Naive thymus-derived CD8-positive, alpha-beta T cell (primary cell): ENCODE data around the gene RTEL1. TPM values are rescaled to one million over a fixed set of nuclear protein-coding genes. Genes with fewer than 3 reads are reported as not detected.

Experiments
- ATAC-seq, 2 donors: fragments of 150-1000 bp; cut with Tn5 transposase in 1 of 2; sonication (Bioruptor Pico), chemical (Tn5 transposase) in 1 of 2; 1 replicate in 1 of 2; 2 replicates in 1 of 2; pipeline ENCODE4 v1.10.0; 2021; ENCODE audit warnings: mild to moderate bottlenecking in 2 of 2, moderate library complexity in 2 of 2
- POLR2A ChIA-PET: fragments of 350-600 bp; sonication (Branson Sonifier 250); formaldehyde crosslinking; loops from one replicate; lab custom pipeline; 2021; ENCODE audit warnings: antibody characterized with exemption; lab: Charles Lee
- DNase-seq, 10 donors: peaks; one replicate each; pipeline versions ENCODE4 v3.0.0 to v3.0.0-alpha.2; 2020 to 2022
- H3K27ac Mint-ChIP-seq, 10 donors: one replicate each; pipeline ENCODE4 v1.8.0; 2020 to 2022; ENCODE audit warnings: mild to moderate bottlenecking in 10 of 10, mixed read lengths in 10 of 10, moderate library complexity in 4 of 10, inconsistent platforms in 1 of 10
- H3K27me3 Mint-ChIP-seq, 5 donors: one replicate each; pipeline ENCODE4 v1.8.0; 2021 to 2022; ENCODE audit warnings: mixed read lengths in 5 of 5
- H3K36me3 Mint-ChIP-seq, 3 donors: one replicate each; pipeline ENCODE4 v1.8.0; 2020 to 2022; ENCODE audit warnings: mixed read lengths in 3 of 3, mild to moderate bottlenecking in 2 of 3, inconsistent platforms in 1 of 3
- H3K4me1 Mint-ChIP-seq, 4 donors: one replicate each; pipeline ENCODE4 v1.8.0; 2021 to 2022; ENCODE audit warnings: mixed read lengths in 4 of 4
- H3K4me3 Mint-ChIP-seq, 10 donors: one replicate each; pipeline ENCODE4 v1.8.0; 2020 to 2022; ENCODE audit warnings: mild to moderate bottlenecking in 10 of 10, mixed read lengths in 10 of 10, moderate library complexity in 6 of 10, inconsistent platforms in 1 of 10
- H3K9me3 Mint-ChIP-seq, 9 donors: one replicate each; pipeline ENCODE4 v1.8.0; 2020 to 2022; ENCODE audit warnings: mixed read lengths in 9 of 9, mild to moderate bottlenecking in 3 of 9, inconsistent platforms in 1 of 9, moderate library complexity in 1 of 9
- polyA plus RNA-seq, 3 donors: library from polyadenylated mRNA; unstranded; fragments of 300-500 nt; fragmentation: Illumina TruSeq; gene quantifications; one replicate each; pipeline ENCODE4 v1.2.3, GENCODE V29; 2021
- total RNA-seq, 8 experiments: library from RNA in 2 of 8; stranded (reverse) in 2 of 8; gene quantifications; one replicate each; pipeline ENCODE4 v1.2.3 and lab custom pipeline; 2021 to 2026

Gene RTEL1
- total and polyA plus RNA-seq, 5 experiments from 2014 or later = 3.2 to 25.5 (median 6.8) TPM

DNA sequence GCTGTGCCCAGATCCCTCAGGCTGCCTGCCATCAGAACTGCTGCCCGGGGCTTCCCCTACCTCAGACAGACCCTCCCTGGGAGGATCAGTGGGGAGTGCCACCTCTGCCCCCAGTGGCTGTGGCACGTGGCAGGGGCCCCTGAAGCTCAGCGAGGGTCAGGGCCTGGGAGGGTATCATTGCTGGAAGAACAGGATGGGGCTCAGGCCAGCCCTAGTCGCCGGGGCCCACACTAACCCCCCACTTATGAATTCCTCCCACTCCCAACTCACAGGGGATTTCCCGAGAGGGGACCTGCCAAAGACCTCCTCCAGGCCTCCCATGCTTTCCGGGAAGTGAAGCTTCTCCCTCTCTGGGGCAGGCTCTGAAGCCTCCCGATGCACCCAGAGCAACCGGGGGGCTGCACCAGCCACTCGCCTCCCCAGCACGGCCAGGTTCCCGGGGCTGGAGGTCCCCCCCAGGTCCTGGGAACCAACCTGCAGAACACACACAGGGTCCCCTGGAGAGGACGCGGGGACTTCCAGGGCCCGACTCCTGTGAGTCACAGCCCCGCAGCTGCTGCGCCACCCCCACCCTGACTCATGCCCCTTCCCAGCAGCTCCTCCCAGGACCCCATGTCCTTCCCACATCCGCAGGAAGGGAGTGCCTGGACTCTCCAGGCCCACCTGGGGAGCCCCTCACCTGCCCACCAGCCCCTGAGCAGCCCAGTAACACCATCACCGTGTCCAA lies 40.8 kb downstream of the RTEL1 start:
- no peak for DNase-seq
- Mint-ChIP-seq H3K9me3 (no peaks in the 10 kb centered on the region), H3K27me3 (no peaks in the 10 kb centered on the region), H3K4me3 (no peak overlapping the region), H3K27ac (peak overlapping the region in 1 of 10 donors; percentile 28), H3K36me3 (peaks cover 0 to 3% (median 0%) of the 10 kb centered on the region in 3 donors), H3K4me1 (peaks cover 9 to 24% (median 16%) of the 10 kb centered on the region in 4 donors)
- POLR2A ChIA-PET = interaction anchor here (1.0 to 4.4 kb wide), 6 partner anchors 8 to 174 kb away, joined by 3 to 28 read pairs (median 4); partner anchors contain the start of genes ARFRP1, LIME1, SLC2A4RG and ZGPAT
- no peak for ATAC-seq

DNA sequence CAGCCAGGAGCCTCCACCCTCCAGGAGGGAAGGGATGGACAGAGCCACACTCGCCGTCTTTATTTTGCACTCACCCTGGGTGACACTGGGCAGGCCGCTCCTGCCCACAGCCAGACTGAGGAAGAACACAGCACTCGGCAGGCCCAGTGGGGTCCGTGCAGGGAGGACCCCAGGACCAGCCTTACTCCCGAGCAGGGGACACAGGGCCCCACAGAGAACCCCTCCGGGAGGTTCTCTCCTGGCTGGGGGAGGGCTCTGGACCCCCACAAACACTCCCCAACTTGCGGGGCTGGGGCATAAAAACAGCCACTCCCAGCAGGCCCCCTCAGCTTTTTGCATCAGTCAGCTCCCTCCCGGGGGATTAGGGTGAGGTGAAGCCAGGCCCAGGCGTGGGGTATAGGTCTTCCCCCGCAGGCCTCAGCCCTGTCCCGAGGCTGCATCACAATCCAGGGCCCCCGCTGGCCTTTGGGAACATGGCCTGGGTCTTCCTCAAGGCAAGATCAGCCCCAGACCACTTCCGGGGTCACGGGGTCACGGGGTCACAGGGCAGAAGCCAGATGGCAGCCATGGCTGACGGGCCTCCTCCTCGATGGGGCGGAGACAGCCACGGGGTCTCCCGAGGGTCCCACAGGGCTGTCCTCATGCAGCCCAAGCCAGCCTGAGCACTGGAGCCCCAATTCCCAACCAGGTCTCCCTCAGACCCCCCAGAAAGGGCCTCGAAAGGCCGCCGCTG lies 41.5 kb downstream of the RTEL1 start:
- H3K4me3 Mint-ChIP-seq = no peak overlapping the region
- H3K36me3 Mint-ChIP-seq = peaks cover 0 to 6% (median 0%) of the 10 kb centered on the region in 3 donors
- DNase-seq = peak in 1 of 10 donors; percentile 49
- POLR2A ChIA-PET = interaction anchor here (1.0 to 4.4 kb wide), 5 partner anchors 8 to 173 kb away, joined by 3 to 28 read pairs (median 6); partner anchors contain the start of genes ARFRP1, LIME1, SLC2A4RG and ZGPAT
- H3K4me1 Mint-ChIP-seq = peaks cover 9 to 24% (median 16%) of the 10 kb centered on the region in 4 donors
- H3K27ac Mint-ChIP-seq = no peak overlapping the region
- H3K27me3 Mint-ChIP-seq = no peaks in the 10 kb centered on the region
- no peak for ATAC-seq
- H3K9me3 Mint-ChIP-seq = no peaks in the 10 kb centered on the region

DNA sequence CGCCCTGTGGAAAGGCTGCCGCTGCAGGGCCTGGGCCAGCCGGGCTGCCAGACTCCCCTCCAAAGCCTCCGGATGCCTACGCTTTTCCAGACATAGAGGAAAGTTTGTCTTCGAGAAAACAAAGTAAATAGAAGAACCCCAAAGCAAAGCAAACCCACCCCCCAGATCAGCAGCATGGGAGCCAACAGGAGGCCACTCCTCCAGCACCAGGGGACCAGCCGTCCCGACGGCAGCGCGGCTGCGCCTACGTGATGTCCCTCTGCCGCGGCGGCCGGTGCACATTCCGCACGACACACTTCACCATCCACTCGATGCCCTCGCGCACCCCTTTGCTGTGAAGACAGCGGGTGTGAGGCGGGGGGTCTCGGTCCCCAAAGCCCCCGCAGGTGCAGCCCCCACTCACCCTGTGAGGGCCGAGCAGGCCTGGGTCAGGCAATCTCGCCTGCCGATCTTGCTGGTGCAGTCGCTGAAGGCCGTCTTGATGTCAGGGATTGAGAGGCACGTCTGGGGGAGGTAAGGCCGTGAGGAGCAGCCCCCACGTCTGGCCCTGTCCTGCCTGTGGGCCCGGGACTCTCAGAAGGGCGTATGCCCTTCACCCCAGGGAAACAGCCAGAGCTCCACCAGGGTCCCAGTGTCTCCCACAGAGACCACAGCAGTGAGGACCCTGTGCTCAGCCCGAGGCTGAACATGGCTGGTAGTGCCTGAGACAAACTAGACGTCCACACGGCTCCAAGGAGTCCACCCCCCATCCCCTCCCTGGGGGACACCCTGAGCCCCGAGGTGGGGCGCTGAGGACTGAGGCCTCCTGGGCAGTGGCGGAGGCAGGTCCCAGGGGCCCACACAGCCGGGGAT lies 42.3 kb downstream of the RTEL1 start:
- peak in 2 of 10 donors; percentile 6 to 60 for DNase-seq
- H3K4me1 Mint-ChIP-seq = peaks cover 12 to 27% (median 18%) of the 10 kb centered on the region in 4 donors
- H3K4me3 Mint-ChIP-seq = no peak overlapping the region
- H3K27ac Mint-ChIP-seq = no peak overlapping the region
- no peaks in the 10 kb centered on the region for H3K27me3 Mint-ChIP-seq
- no peaks in the 10 kb centered on the region for H3K9me3 Mint-ChIP-seq
- H3K36me3 Mint-ChIP-seq = peaks cover 0 to 13% (median 0%) of the 10 kb centered on the region in 3 donors
- ATAC-seq = no peak
- POLR2A ChIA-PET = interaction anchor here (1.3 to 4.4 kb wide), 3 partner anchors 7 to 38 kb away, joined by 3 to 28 read pairs (median 15); partner anchors contain the start of genes ARFRP1, LIME1 and ZGPAT

DNA sequence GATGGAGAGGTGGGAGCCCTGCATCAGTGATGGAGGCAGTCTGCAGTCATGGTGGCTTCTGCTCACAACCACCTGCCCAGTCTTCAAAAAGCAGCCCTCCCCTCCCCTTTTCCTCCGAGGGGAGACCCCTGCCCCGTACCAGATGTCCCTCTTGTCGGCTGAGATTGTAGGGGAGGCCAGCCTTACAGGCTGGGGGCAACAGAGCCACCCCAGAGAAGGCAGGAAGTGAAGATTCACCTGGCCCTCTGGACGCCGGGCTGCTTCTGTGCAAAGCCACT lies 42.9 kb downstream of the RTEL1 start:
- no peaks in the 10 kb centered on the region for H3K27me3 Mint-ChIP-seq
- peaks cover 12 to 29% (median 19%) of the 10 kb centered on the region in 4 donors for H3K4me1 Mint-ChIP-seq
- peaks cover 0 to 17% (median 0%) of the 10 kb centered on the region in 3 donors for H3K36me3 Mint-ChIP-seq
- H3K4me3 Mint-ChIP-seq = no peak overlapping the region
- no peak for ATAC-seq
- H3K27ac Mint-ChIP-seq = peak overlapping the region in 1 of 10 donors; percentile 53
- peak in 1 of 10 donors; percentile 59 for DNase-seq
- no peaks in the 10 kb centered on the region for H3K9me3 Mint-ChIP-seq
- POLR2A ChIA-PET = interaction anchor here (1.3 kb wide), 1 partner anchor 39 kb away, joined by 3 read pairs; no protein-coding TSS in a partner anchor

DNA sequence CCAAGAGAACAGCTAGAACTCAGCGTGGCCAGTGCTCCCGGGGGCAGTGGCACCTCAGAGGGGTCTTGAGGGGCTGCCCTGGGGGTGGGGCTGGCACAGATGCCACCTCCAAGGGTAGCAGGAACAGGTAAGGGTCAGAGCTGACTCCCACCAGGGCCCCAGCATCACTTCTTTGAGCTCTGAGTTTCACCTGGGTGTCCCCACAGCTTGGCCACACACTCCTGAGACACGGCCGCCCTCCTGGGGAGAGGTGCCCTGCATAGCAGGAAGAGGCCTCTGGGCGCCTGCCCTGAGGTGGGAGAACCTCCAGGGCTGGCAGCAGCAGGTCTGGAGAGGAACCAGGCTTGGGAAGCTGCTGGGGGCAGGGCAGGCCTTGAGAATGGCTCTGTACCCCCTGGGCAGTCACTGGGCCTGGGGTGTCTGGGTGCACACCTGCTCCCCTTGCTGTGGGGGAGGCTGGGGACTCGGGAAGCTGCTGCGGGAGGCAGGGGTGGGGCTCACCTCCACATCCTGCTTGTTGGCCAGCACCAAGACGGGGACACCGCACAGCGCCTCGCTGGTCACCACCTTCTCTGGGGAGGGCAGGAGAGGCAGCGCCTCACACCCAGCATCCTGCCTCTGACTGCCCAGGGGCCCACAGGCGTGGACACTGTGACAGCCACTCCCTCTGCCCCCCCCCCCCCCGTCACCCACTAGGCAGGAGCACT lies 43.4 kb downstream of the RTEL1 start:
- Mint-ChIP-seq H3K9me3 (no peaks in the 10 kb centered on the region), H3K27ac (peak overlapping the region in 1 of 10 donors; percentile 53), H3K4me1 (peaks cover 10 to 27% (median 20%) of the 10 kb centered on the region in 4 donors), H3K36me3 (peaks cover 0 to 17% (median 0%) of the 10 kb centered on the region in 3 donors), H3K27me3 (no peaks in the 10 kb centered on the region), H3K4me3 (no peak overlapping the region)
- no peak for ATAC-seq
- POLR2A ChIA-PET = interaction anchor here (0.6 to 1.3 kb wide), 3 partner anchors 14 to 81 kb away, joined by 3 to 4 read pairs (median 3); no protein-coding TSS in a partner anchor
- peak in 2 of 10 donors; percentile 6 to 57 for DNase-seq

DNA sequence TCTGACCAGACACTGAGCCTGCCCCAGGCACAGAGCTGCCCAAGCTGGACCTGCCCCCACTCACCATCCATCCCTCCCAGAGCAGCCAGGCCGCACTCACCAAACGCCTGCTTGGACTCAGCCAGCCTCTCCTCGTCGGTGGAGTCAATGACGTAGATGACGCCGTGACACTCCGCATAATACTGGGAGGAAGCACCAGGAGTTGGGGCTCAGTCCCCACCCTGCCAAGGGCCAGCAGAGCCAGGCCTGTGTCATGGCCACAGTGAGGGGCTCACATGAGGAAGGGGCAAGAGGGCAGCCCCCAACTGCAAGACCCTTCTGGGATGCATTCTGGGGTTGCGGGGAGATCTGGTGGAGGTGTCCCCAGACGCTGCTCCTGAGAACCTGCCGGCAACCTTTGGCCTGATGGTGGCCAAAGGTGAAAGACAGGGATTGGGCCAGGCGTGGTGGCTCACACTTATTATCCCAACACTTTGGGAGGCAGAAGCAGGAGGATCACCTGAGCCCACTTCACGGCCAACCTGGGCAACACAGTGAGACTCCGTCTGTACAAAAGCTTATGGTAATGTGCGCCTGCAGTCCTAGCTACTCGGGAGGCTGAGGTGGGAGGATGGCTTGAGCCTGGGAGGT lies 44.0 kb downstream of the RTEL1 start:
- Mint-ChIP-seq H3K4me3 (no peak overlapping the region), H3K9me3 (no peaks in the 10 kb centered on the region), H3K36me3 (peaks cover 0 to 21% (median 0%) of the 10 kb centered on the region in 3 donors), H3K27me3 (no peaks in the 10 kb centered on the region), H3K4me1 (peaks cover 14 to 31% (median 24%) of the 10 kb centered on the region in 4 donors), H3K27ac (peak overlapping the region in 7 of 10 donors; percentile 10 to 75 (median 49))
- POLR2A ChIA-PET = interaction anchor here (1.2 to 2.5 kb wide), 2 partner anchors 15 to 34 kb away, joined by 4 to 7 read pairs; partner anchors contain the start of gene LIME1
- DNase-seq (peak in 1 of 10 donors; percentile 4), ATAC-seq (no peak)

DNA sequence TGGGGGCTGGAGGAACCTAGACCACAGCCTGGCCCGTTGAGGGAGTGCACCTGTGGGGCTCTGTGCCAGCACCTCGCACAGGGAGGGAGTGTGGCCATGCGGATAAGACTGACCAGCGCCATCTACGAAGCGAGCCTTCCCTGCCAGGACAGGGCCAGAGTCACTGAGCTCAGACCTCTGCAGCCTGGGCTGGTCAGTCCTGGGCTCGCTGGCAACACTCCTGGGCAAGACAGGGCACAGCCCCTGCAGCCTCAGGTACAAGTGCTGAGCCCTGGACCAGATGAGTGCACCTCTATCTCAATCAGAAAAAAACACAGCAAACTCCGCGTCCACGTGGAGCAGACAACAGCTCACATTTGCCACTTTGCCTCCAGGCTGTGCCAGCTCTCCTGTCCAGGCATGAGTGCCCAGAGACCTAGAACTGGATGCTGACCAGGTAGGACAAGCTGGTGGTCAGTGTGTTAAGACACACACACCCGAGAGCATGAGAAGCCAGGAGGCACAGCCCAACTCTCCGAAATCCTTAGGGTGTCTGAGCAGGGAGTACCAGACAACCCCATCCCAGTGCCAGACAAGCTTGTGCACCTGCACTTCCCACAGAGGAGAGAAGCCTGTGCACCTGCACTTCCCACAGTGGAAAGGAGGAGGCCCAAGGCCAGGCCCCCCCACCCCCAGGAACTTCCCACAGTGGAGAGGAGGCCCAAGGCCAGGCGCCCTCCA lies 44.8 kb downstream of the RTEL1 start:
- H3K27me3 Mint-ChIP-seq = no peaks in the 10 kb centered on the region
- DNase-seq (peak in 1 of 10 donors; percentile 51), ATAC-seq (no peak)
- peaks cover 11 to 25% (median 21%) of the 10 kb centered on the region in 4 donors for H3K4me1 Mint-ChIP-seq
- peaks cover 0 to 21% (median 0%) of the 10 kb centered on the region in 3 donors for H3K36me3 Mint-ChIP-seq
- H3K27ac Mint-ChIP-seq = peak overlapping the region in 5 of 10 donors; percentile 14 to 75 (median 43)
- POLR2A ChIA-PET = interaction anchor here (0.8 to 2.5 kb wide), 3 partner anchors 28 to 77 kb away, joined by 3 to 7 read pairs (median 6); partner anchors contain the start of gene LIME1
- no peak overlapping the region for H3K4me3 Mint-ChIP-seq
- H3K9me3 Mint-ChIP-seq = no peaks in the 10 kb centered on the region

DNA sequence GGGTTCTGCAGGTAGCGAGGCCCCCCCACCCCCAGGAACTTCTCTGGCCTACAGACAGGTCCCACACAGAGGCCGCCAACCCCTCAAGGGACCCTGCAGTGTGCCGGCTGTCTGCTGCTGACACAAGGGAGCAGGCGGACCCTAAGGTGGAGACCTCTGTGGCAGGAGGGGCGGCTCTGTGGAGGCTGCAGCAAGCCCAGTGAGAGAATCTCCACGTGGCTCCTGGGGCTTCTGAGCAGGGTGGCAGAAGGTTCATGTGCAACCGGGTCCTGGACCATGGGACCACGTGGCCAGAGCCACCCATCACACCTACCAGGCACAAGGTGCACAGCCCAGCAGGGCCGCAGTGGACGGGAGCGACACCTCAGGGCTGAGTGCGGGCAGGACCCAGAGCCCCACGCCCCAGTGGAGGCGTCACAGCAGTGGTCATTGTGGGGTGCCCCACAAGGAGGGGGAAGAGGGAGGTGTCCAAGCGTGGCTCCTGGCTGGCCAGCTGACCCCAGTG lies 45.4 kb downstream of the RTEL1 start:
- POLR2A ChIA-PET = interaction anchor here (0.8 to 2.5 kb wide), 4 partner anchors 27 to 77 kb away, joined by 3 to 7 read pairs (median 4); partner anchors contain the start of gene LIME1
- Mint-ChIP-seq H3K36me3 (peaks cover 0 to 22% (median 0%) of the 10 kb centered on the region in 3 donors), H3K9me3 (no peaks in the 10 kb centered on the region), H3K27me3 (no peaks in the 10 kb centered on the region), H3K27ac (peak overlapping the region in 1 of 10 donors; percentile 62), H3K4me1 (peaks cover 12 to 25% (median 22%) of the 10 kb centered on the region in 4 donors), H3K4me3 (no peak overlapping the region)
- DNase-seq = no peak
- ATAC-seq = no peak

DNA sequence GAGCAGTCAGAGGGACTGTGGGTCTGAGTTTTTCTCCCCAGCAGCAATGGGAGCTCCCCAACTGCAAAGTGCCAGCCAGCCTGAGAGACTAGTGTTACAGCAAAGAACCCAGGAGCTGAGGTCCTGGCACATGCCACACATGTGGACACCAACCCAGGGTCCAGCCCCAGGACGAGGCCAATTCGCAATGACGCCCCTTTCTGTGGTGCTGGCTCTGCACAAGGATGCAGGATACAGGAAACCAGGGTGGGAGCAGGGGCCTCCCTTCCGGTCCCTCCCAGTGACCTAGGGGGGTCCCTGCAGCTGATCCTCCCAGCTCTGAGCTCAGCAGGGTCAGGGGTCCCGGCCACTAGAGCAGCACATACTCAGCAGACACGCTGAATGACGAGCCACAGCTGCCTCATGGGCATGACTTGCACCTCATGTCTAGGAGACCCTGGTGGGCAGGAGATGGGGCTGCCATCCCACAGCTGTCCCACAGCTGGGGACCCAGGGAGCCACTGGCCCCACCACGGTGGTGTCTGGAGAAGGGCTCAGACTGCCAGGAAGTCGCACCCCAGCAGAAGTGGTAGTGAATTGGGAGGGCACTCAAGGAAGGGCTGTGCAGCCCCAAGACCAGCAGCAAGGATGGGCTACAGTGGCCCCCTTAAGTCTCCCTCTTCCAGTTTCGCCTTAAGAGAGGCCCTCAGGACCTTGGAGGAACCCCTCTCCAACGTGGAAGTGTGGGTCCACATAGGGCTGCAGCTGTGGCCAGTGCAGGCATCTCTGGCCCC lies 46.0 kb downstream of the RTEL1 start:
- no peak for ATAC-seq
- H3K4me1 Mint-ChIP-seq = peaks cover 15 to 31% (median 28%) of the 10 kb centered on the region in 4 donors
- POLR2A ChIA-PET = interaction anchor here (1.1 to 2.5 kb wide), 3 partner anchors 26 to 51 kb away, joined by 3 to 7 read pairs (median 6); partner anchors contain the start of gene LIME1
- peak in 2 of 10 donors; percentile 3 to 58 for DNase-seq
- no peak overlapping the region for H3K4me3 Mint-ChIP-seq
- H3K36me3 Mint-ChIP-seq = peaks cover 0 to 27% (median 0%) of the 10 kb centered on the region in 3 donors
- no peaks in the 10 kb centered on the region for H3K27me3 Mint-ChIP-seq
- peak overlapping the region in 2 of 10 donors; percentile 25 to 40 for H3K27ac Mint-ChIP-seq
- no peaks in the 10 kb centered on the region for H3K9me3 Mint-ChIP-seq
